Heart right ventricle (tissue), 16 donors: ENCODE data around the gene SHQ1. TPM values are rescaled to one million over a fixed set of nuclear protein-coding genes. Genes with fewer than 3 reads are reported as not detected.

Experiments
- ATAC-seq, 8 donors: fragments of 200-7000 bp; cut with Tn5 transposase; one replicate each; pipeline ENCODE4 v1.9.1; 2020; ENCODE audit warnings: mild to moderate bottlenecking in 8 of 8, moderate library complexity in 8 of 8, moderate number of reproducible peaks in 1 of 8
- DNase-seq, 2 donors: peaks; one replicate each; pipeline ENCODE4 v3.0.0-alpha.2; 2020
- H3K27ac ChIP-seq, 10 donors: fragments of 200-600 bp; sonication (generic) in 2 of 10; one replicate each; pipeline versions ENCODE4 v1.5.0 to v1.8.0; 2020 to 2022; ENCODE audit warnings: mild to moderate bottlenecking in 3 of 10
- H3K27me3 ChIP-seq, 7 donors: fragments of 200-600 bp; one replicate each; pipeline ENCODE4 v1.8.0; 2021 to 2022; ENCODE audit warnings: mild to moderate bottlenecking in 2 of 7
- H3K36me3 ChIP-seq, 9 donors: fragments of 200-600 bp; sonication (generic) in 1 of 9; one replicate each; pipeline versions ENCODE4 v1.5.0 to v1.8.0; 2020 to 2022; ENCODE audit warnings: mild to moderate bottlenecking in 2 of 9
- H3K4me1 ChIP-seq, 9 donors: fragments of 200-600 bp; sonication (generic) in 1 of 9; one replicate each; pipeline versions ENCODE4 v1.5.0 to v1.8.0; 2020 to 2022; ENCODE audit warnings: mild to moderate bottlenecking in 4 of 9
- H3K4me3 ChIP-seq, 10 donors: fragments of 200-600 bp; sonication (generic) in 2 of 10; one replicate each; pipeline versions ENCODE4 v1.5.0 to v1.8.0; 2020 to 2022; ENCODE audit warnings: mild to moderate bottlenecking in 7 of 10, moderate library complexity in 2 of 10
- H3K9me3 ChIP-seq, 11 donors: fragments of 200-600 bp in 10 of 11; sonication (generic) in 2 of 11; one replicate each; pipeline versions ENCODE4 v1.5.0 to v1.8.0; 2013 to 2022; ENCODE audit warnings: mild to moderate bottlenecking in 2 of 11, control low read depth in 1 of 11, moderate library complexity in 1 of 11
- WGBS, 2 donors: extraction: QIAGEN DNeasy Blood & Tissue Kit; methylation state at CpG; one replicate each; pipeline ENCODE4 v1.1.7; 2013; ENCODE audit warnings: inconsistent platforms in 1 of 2; 5-methylcytosine and 5-hydroxymethylcytosine counted together
- intact Hi-C, 10 donors: fragments of 100-400 bp; cut with DNase I; formaldehyde crosslinking; loops; one replicate each; pipeline versions ENCODE4 v1.11.1 to v1.14.2; 2022
- polyA plus RNA-seq, 2 donors: library from polyadenylated mRNA; stranded (reverse); fragments of 200-250 nt; gene quantifications; one replicate each; pipeline ENCODE4 v1.2.3, GENCODE V29; 2013
- total RNA-seq, 10 donors: library from RNA; stranded (reverse); fragmentation: NEBNext Ultra II Directional in 3 of 10; extraction: Animal tissue kit (Norgen Biotek cat#: 25700) in 3 of 10; gene quantifications; one replicate each; pipeline versions ENCODE4 v1.2.1 to v1.2.4, GENCODE V29; 2021 to 2023
- TF ChIP-seq, protein P1 (sequence below), 9 donors: fragments of 200-600 bp; sonication (generic) in 2 of 9; IDR thresholded peaks; one replicate each; pipeline versions ENCODE4 v1.5.0 to v1.8.0; 2021 to 2022; ENCODE audit warnings: antibody characterized with exemption in 9 of 9, mild to moderate bottlenecking in 5 of 9, moderate library complexity in 1 of 9
- donor health status: Arrhythmogenic right ventricular cardiomyopathy.
- donor health status: ischemic (EF 13 %, LVEDD 7.1; RV severe dilation, severe dysfunction).
- donor health status: healthy with polysubstance abuse.
- donor health status: DM: no; HTN: yes; CAD: no.
- donor health status: DM: no; HTN: no; CAD: no.
- donor health status: ischemic (EF 25% LVEDD 6.9; RV normal size, moderate dysfunction).
- donor health status: ischemic (EF 25% LVEDD 5.7; RV mildly dilated, moderate dysfunction).
- donor health status: healthy.
- donor health status: DM: yes; HTN: yes; CAD: no.
- donor health status: Ischemic cardiomyopathy.
- donor health status: ischemic (EF 35%, LVEDD 5.7; RV mildly dilated, moderate dysfunction).
- donor health status: nonischemic (EF 11% LVEDD 7.7; RV severe dilation, severe dysfunction).
- donor health status: DM: yes; HTN: yes; CAD: no.
- donor health status: PGD.
- donor health status: ischemic (EF 29% LVEDD 5.4; RV normal size, mild dysfunction).
- donor health status: nonischemic (EF 23%, LVEDD 6.1; RV moderate dilation, normal function).

SHQ1 gene
- total and polyA plus RNA-seq, 12 donors: 8.0 to 24.0 (median 17.2) TPM

DNA sequence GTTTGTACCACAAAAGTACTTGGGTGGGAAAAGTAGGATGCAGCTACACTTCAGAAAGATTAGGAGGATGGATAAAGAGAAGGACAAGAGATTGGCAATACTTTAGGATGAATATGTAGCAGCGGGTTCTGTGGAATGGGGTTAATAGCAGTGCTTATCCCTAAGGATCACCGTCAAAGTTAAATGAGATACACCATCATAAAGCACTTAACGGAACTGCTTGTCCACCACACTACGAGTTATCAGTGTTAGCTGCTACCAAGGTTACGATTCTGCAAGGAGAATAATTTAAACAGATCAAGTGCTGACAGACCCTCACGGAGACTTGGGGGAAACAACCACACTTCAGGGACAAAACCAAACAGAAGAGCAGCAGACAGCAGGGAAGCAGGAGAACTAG lies 963 bp downstream of the SHQ1 start:
- H3K27me3 ChIP-seq: no peaks in the 10 kb centered on the region
- ATAC-seq: no peak
- WGBS, 2 donors: 8 to 11% methylated on average over 6 of the region's 6 CpGs
- H3K27ac ChIP-seq: peak overlapping the region in 9 of 10 donors; percentile 74 to 89 (median 81)
- TF ChIP-seq, protein P1, sequence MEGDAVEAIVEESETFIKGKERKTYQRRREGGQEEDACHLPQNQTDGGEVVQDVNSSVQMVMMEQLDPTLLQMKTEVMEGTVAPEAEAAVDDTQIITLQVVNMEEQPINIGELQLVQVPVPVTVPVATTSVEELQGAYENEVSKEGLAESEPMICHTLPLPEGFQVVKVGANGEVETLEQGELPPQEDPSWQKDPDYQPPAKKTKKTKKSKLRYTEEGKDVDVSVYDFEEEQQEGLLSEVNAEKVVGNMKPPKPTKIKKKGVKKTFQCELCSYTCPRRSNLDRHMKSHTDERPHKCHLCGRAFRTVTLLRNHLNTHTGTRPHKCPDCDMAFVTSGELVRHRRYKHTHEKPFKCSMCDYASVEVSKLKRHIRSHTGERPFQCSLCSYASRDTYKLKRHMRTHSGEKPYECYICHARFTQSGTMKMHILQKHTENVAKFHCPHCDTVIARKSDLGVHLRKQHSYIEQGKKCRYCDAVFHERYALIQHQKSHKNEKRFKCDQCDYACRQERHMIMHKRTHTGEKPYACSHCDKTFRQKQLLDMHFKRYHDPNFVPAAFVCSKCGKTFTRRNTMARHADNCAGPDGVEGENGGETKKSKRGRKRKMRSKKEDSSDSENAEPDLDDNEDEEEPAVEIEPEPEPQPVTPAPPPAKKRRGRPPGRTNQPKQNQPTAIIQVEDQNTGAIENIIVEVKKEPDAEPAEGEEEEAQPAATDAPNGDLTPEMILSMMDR (IDR thresholded peaks at IDR 0.05): no peak
- H3K4me1 ChIP-seq: peaks cover 7 to 45% (median 24%) of the 10 kb centered on the region in 9 donors
- no peak for DNase-seq
- peak overlapping the region; percentile 51 to 97 (median 80) for H3K4me3 ChIP-seq
- H3K9me3 ChIP-seq: no peaks in the 10 kb centered on the region
- intact Hi-C loops: loop anchor here in 8 of 10 donors (5.0 to 10.0 kb wide), 6 partner anchors 148 to 1122 kb away; partner anchors contain the start of genes EBLN2 (in 2 of the 8), EIF4E3 (in 2 of the 8) and PPP4R2 (in 2 of the 8)
- peaks cover 0 to 16% (median 0%) of the 10 kb centered on the region in 9 donors for H3K36me3 ChIP-seq

DNA sequence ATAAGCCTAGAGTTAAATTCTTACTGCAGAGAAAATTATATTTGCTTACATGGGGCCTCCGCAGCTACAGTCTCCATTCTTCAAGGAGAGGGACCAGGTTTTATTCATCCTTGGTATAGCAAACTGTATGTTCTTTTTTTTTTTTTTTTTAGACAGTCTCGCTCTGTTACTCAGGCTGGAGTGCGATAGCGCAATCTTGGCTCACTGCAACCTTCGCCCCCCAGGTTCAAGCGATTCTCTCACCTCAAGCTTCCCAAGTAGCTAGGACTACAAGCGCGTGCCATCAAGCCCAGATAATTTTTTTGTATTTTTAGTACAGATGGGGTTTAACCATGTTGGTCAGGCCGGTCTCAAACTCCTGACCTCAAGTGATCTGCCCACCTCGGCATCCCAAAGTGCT lies 2.1 kb downstream of the SHQ1 start:
- H3K27me3 ChIP-seq: no peaks in the 10 kb centered on the region
- H3K4me3 ChIP-seq: no peak overlapping the region
- H3K36me3 ChIP-seq: peaks cover 0 to 27% (median 1%) of the 10 kb centered on the region in 9 donors
- no peak overlapping the region for H3K27ac ChIP-seq
- TF ChIP-seq, protein P1 (IDR thresholded peaks at IDR 0.05): no peak
- 95 to 96% methylated on average over 10 of the region's 10 CpGs for WGBS, 2 donors
- DNase-seq (no peak), ATAC-seq (no peak)
- H3K9me3 ChIP-seq: no peaks in the 10 kb centered on the region
- intact Hi-C loops: loop anchor here in 8 of 10 donors (5.0 to 10.0 kb wide), 6 partner anchors 149 to 1121 kb away; partner anchors contain the start of genes EBLN2 (in 2 of the 8), EIF4E3 (in 2 of the 8) and PPP4R2 (in 2 of the 8)
- peaks cover 7 to 45% (median 24%) of the 10 kb centered on the region in 9 donors for H3K4me1 ChIP-seq

DNA sequence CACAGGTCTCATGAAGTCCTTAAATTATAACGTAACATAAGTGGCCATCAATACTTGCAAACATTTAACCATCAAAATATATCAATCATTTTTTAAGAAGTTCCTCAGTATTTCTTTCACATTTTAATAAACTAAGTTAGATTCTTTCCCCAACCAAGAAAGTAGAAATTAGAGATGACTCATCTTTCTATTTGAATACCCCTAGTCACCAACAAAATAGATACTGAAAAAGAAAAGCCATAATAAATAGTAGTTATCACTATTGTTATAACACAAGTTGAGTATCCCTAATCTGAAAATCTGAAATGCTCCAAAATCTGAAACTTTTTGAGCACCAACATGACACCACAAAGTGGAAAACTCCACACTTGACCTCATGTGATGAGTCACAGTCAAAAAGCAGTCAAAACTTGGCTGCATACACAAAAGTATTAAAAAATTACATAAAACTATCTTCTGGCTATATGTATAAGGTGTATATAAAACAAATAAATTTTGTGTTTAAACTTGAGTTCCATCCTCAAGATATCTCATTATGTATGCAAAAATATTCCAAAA lies 3.7 kb downstream of the SHQ1 start:
- Histone ChIP-seq H3K9me3 (no peaks in the 10 kb centered on the region), H3K4me1 (peaks cover 7 to 43% (median 21%) of the 10 kb centered on the region in 9 donors), H3K36me3 (peaks cover 0 to 44% (median 10%) of the 10 kb centered on the region in 9 donors), H3K27me3 (no peaks in the 10 kb centered on the region), H3K27ac (no peak overlapping the region), H3K4me3 (no peak overlapping the region)
- intact Hi-C loops: loop anchor here in 6 of 10 donors (10.0 kb wide), 4 partner anchors 150 to 1120 kb away; partner anchors contain the start of genes EIF4E3 (in 2 of the 6) and PPP4R2 (in 1 of the 6)
- WGBS, 2 donors: 91 to 93% methylated on average over 1 of the region's 1 CpG
- DNase-seq (no peak), ATAC-seq (no peak)
- TF ChIP-seq, protein P1 (IDR thresholded peaks at IDR 0.05): no peak

DNA sequence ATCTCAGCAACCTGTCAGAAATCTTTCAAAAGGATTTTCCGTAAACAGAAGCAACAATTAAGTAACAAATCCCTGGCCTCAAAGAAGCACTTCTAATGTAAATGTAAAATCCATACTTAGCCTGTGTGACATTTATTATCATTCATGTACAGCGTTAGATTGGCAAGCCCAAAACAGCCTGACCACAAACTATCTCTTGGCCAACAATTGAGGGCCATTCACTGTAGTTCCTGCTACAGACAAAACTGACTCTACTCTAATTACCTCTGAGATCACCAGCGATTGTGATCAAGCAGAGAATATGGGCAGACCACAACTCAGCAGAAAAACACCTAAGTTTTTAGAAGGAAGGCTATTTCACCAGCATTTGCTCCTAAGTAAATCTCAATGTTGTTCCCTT lies 9.2 kb downstream of the SHQ1 start:
- TF ChIP-seq, protein P1 (IDR thresholded peaks at IDR 0.05): no peak
- no peak overlapping the region for H3K27ac ChIP-seq
- ATAC-seq: no peak
- H3K4me1 ChIP-seq: peaks cover 0 to 16% (median 0%) of the 10 kb centered on the region in 9 donors
- no peaks in the 10 kb centered on the region for H3K9me3 ChIP-seq
- WGBS, 2 donors: 89% methylated on average over 3 of the region's 3 CpGs
- no peak for DNase-seq
- H3K4me3 ChIP-seq: no peak overlapping the region
- H3K36me3 ChIP-seq: peaks cover 0 to 96% (median 16%) of the 10 kb centered on the region in 9 donors
- H3K27me3 ChIP-seq: no peaks in the 10 kb centered on the region
- intact Hi-C loops: no loop called here
